Trophoblast cell (in vitro differentiated cells and primary cell): ENCODE results near the gene MBP.

Experiments used
- DNase-seq, 2 donors: peaks; one replicate each; pipeline ENCODE4 v3.0.0-alpha.2; 2016
- H2AFZ ChIP-seq: 2 replicates; pipeline ENCODE4 v1.6.1; 2013; ENCODE audit warnings: low read length, moderate library complexity, mild to moderate bottlenecking; ENCODE audit not compliant: insufficient read depth, poor library complexity
- H2AK5ac ChIP-seq: 2 replicates; pipeline ENCODE4 v1.6.1; 2013; ENCODE audit warnings: mild to moderate bottlenecking, low read length
- H2BK120ac ChIP-seq: 2 replicates; pipeline ENCODE4 v1.6.1; 2013; ENCODE audit warnings: low read length, mild to moderate bottlenecking, moderate library complexity; ENCODE audit not compliant: insufficient read depth, poor library complexity
- H2BK12ac ChIP-seq: 2 replicates; pipeline ENCODE4 v1.6.1; 2013; ENCODE audit warnings: mild to moderate bottlenecking, low read length, moderate library complexity
- H2BK5ac ChIP-seq: 2 replicates; pipeline ENCODE4 v1.6.1; 2013; ENCODE audit warnings: low read length, low read depth, moderate library complexity, mild to moderate bottlenecking; ENCODE audit not compliant: poor library complexity
- H3K14ac ChIP-seq: 2 replicates; pipeline ENCODE4 v1.6.1; 2013; ENCODE audit warnings: mild to moderate bottlenecking, low read length
- H3K18ac ChIP-seq: 2 replicates; pipeline ENCODE4 v1.6.1; 2013; ENCODE audit warnings: mild to moderate bottlenecking, low read length
- H3K23ac ChIP-seq: 2 replicates; pipeline ENCODE4 v1.6.1; 2013; ENCODE audit warnings: low read length
- H3K27ac ChIP-seq: 2 replicates; pipeline ENCODE4 v1.5.1; 2013; ENCODE audit warnings: low read depth, mild to moderate bottlenecking, inconsistent platforms, low read length, moderate library complexity
- H3K27me3 ChIP-seq: 2 replicates; pipeline ENCODE4 v1.6.1; 2013; ENCODE audit warnings: inconsistent platforms, mild to moderate bottlenecking, low read length, moderate library complexity; ENCODE audit not compliant: insufficient read depth
- H3K36me3 ChIP-seq, 2 experiments: 1 replicate in 1 of 2; 2 replicates in 1 of 2; pipeline ENCODE4 v1.6.1; 2013; ENCODE audit warnings: low read length in 2 of 2, mild to moderate bottlenecking in 2 of 2, moderate library complexity in 1 of 2; ENCODE audit not compliant: insufficient read depth in 2 of 2, control insufficient read depth in 1 of 2
- H3K4ac ChIP-seq: 2 replicates; pipeline ENCODE4 v1.6.1; 2013; ENCODE audit warnings: low read depth, mild to moderate bottlenecking, low read length, moderate library complexity
- H3K4me1 ChIP-seq, 2 experiments: 1 replicate in 1 of 2; 2 replicates in 1 of 2; pipeline ENCODE4 v1.6.1; 2013; ENCODE audit warnings: low read length in 2 of 2, mild to moderate bottlenecking in 2 of 2, moderate library complexity in 1 of 2; ENCODE audit not compliant: insufficient read depth in 2 of 2, control insufficient read depth in 1 of 2
- H3K4me2 ChIP-seq: 2 replicates; pipeline ENCODE4 v1.6.1; 2013; ENCODE audit warnings: inconsistent platforms, mild to moderate bottlenecking, low read length, moderate library complexity
- H3K4me3 ChIP-seq: 2 replicates; pipeline ENCODE4 v1.5.1; 2013; ENCODE audit warnings: mild to moderate bottlenecking, low read depth, low read length, inconsistent platforms
- H3K79me1 ChIP-seq: one replicate; pipeline ENCODE4 v1.6.1; 2013; ENCODE audit warnings: low read length
- H3K79me2 ChIP-seq: 2 replicates; pipeline ENCODE4 v1.6.1; 2013; ENCODE audit warnings: low read length, mild to moderate bottlenecking; ENCODE audit not compliant: control insufficient read depth, insufficient read depth, poor library complexity
- H3K9ac ChIP-seq: 2 replicates; pipeline ENCODE4 v1.6.1; 2013; ENCODE audit warnings: mild to moderate bottlenecking, low read length
- H3K9me3 ChIP-seq: 2 replicates; pipeline ENCODE4 v1.6.1; 2013; ENCODE audit warnings: low read depth, mild to moderate bottlenecking, control low read depth, inconsistent platforms, low read length; ENCODE audit not compliant: insufficient read depth
- H4K12ac ChIP-seq: 2 replicates; pipeline ENCODE4 v1.6.1; 2013; ENCODE audit warnings: low read depth, mild to moderate bottlenecking, low read length, moderate library complexity
- H4K8ac ChIP-seq: 2 replicates; pipeline ENCODE4 v1.6.1; 2013; ENCODE audit warnings: low read depth, mild to moderate bottlenecking, low read length, moderate library complexity
- H4K91ac ChIP-seq: one replicate; pipeline ENCODE4 v1.6.1; 2013; ENCODE audit warnings: low read depth, mild to moderate bottlenecking, low read length, moderate library complexity
- WGBS: extraction: QIAGEN DNeasy Blood & Tissue Kit; methylation state at CpG from one replicate; pipeline ENCODE4 v1.1.7; 2013; ENCODE audit warnings: missing lambda C conversion rate; ENCODE audit not compliant: insufficient read length, insufficient coverage; ENCODE audit errors: extremely low coverage; 5-methylcytosine and 5-hydroxymethylcytosine counted together

The MBP gene

DNA sequence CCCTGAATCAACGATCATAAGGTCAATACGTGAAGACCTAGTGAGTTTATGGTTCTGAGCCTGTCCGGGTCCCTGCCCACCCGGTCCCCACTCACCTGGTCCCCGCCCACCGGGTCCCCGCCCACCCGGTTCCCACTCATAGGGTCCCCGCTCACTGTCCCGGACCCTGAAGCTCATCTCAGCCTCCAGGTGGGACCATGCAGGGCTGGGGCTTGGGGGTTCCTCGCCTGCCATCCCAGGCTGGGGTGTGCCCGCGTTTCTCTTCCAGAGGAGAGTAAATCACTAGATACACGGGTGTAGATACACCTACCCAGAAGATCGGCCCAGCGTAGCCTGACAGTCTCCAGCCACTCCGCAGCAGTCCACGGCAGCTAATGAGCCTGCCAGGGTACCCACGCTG is 131.5 kb downstream of the MBP start:
- H3K4me1 ChIP-seq = no peaks in the 10 kb centered on the region
- H3K18ac ChIP-seq = no peak overlapping the region
- H2AFZ ChIP-seq = no peak overlapping the region
- H4K12ac ChIP-seq = no peak overlapping the region
- H3K4me3 ChIP-seq = no peak overlapping the region
- H3K36me3 ChIP-seq = no peaks in the 10 kb centered on the region
- no CpG with 5 or more reads among the region's 19 CpGs for WGBS
- no peak overlapping the region for H3K4ac ChIP-seq
- no peak overlapping the region for H3K4me2 ChIP-seq
- no peak overlapping the region for H3K27ac ChIP-seq
- H3K27me3 ChIP-seq = no peaks in the 10 kb centered on the region
- no peak overlapping the region for H3K23ac ChIP-seq
- H3K9me3 ChIP-seq = no peaks in the 10 kb centered on the region
- H3K14ac ChIP-seq = no peak overlapping the region
- H3K9ac ChIP-seq = no peak overlapping the region
- no peak overlapping the region for H2BK120ac ChIP-seq
- no peak for DNase-seq
- no peaks in the 10 kb centered on the region for H3K79me1 ChIP-seq
- no peak overlapping the region for H4K8ac ChIP-seq
- H3K79me2 ChIP-seq = no peaks in the 10 kb centered on the region
- H4K91ac ChIP-seq = no peak overlapping the region
- H2AK5ac ChIP-seq = no peak overlapping the region
- no peak overlapping the region for H2BK12ac ChIP-seq
- no peak overlapping the region for H2BK5ac ChIP-seq

DNA sequence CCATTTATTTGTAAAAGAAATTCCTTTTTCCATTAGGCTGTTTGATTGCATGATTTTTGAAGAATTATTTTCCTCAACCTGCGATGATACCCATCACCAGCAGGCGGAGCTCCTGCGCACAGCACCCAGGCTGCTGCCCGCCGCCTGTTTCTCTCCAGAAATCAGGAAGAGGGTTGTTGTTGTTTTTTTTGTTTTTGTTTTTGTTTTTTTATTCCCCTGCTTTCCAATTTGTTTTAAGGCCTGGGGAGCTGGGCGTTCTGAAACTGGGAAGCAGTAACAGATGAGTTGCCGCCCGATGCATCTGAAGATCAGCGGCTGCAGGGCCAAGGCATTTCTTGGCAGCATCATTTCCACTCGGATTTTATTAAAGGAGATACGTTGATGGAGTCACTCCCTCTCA is 132.1 kb downstream of the MBP start:
- Histone ChIP-seq H3K27ac (no peak overlapping the region), H3K9ac (no peak overlapping the region), H3K18ac (no peak overlapping the region), H4K91ac (no peak overlapping the region), H2AK5ac (no peak overlapping the region), H4K8ac (no peak overlapping the region), H3K23ac (no peak overlapping the region), H2AFZ (no peak overlapping the region), H3K36me3 (no peaks in the 10 kb centered on the region), H3K4ac (no peak overlapping the region), H3K27me3 (no peaks in the 10 kb centered on the region), H2BK12ac (no peak overlapping the region), H3K4me1 (no peaks in the 10 kb centered on the region), H2BK5ac (no peak overlapping the region), H4K12ac (no peak overlapping the region), H3K4me3 (no peak overlapping the region), H3K9me3 (no peaks in the 10 kb centered on the region), H2BK120ac (no peak overlapping the region), H3K14ac (no peak overlapping the region), H3K4me2 (no peak overlapping the region), H3K79me1 (no peaks in the 10 kb centered on the region), H3K79me2 (no peaks in the 10 kb centered on the region)
- peak in 1 of 2 donors; percentile 75 for DNase-seq
- WGBS = no CpG with 5 or more reads among the region's 11 CpGs

DNA sequence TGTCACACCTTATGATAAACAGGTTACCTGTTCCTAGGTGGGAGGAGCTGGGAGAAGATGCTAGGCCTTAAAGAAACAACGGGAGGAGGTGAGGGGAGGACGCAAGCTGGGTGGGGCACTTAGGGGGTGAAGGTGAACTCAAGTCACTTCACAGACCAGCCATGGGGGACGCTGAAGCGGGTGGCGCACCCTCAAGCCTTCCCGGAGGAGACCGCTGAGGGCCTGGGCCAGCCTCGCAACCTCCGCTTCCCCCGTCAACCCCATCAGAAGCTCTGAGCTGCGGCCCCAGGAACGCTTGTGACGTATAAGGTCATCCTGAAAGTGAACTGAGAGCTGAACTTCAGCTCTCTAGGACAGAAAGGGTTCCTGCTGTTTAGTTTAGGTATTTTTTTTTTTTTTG is 133.5 kb downstream of the MBP start:
- H4K12ac ChIP-seq = no peak overlapping the region
- H2AK5ac ChIP-seq = no peak overlapping the region
- H3K27me3 ChIP-seq = no peaks in the 10 kb centered on the region
- H3K4ac ChIP-seq = no peak overlapping the region
- H3K27ac ChIP-seq = no peak overlapping the region
- no peak overlapping the region for H2BK12ac ChIP-seq
- H3K9ac ChIP-seq = no peak overlapping the region
- H3K79me1 ChIP-seq = no peaks in the 10 kb centered on the region
- H3K23ac ChIP-seq = no peak overlapping the region
- no peaks in the 10 kb centered on the region for H3K4me1 ChIP-seq
- no peak overlapping the region for H2AFZ ChIP-seq
- H3K4me2 ChIP-seq = no peak overlapping the region
- H2BK120ac ChIP-seq = no peak overlapping the region
- no peaks in the 10 kb centered on the region for H3K36me3 ChIP-seq
- no peak overlapping the region for H4K8ac ChIP-seq
- no peak overlapping the region for H4K91ac ChIP-seq
- DNase-seq = no peak
- no CpG with 5 or more reads among the region's 13 CpGs for WGBS
- H3K18ac ChIP-seq = no peak overlapping the region
- H3K79me2 ChIP-seq = no peaks in the 10 kb centered on the region
- no peak overlapping the region for H2BK5ac ChIP-seq
- H3K4me3 ChIP-seq = no peak overlapping the region
- H3K9me3 ChIP-seq = no peaks in the 10 kb centered on the region
- no peak overlapping the region for H3K14ac ChIP-seq

DNA sequence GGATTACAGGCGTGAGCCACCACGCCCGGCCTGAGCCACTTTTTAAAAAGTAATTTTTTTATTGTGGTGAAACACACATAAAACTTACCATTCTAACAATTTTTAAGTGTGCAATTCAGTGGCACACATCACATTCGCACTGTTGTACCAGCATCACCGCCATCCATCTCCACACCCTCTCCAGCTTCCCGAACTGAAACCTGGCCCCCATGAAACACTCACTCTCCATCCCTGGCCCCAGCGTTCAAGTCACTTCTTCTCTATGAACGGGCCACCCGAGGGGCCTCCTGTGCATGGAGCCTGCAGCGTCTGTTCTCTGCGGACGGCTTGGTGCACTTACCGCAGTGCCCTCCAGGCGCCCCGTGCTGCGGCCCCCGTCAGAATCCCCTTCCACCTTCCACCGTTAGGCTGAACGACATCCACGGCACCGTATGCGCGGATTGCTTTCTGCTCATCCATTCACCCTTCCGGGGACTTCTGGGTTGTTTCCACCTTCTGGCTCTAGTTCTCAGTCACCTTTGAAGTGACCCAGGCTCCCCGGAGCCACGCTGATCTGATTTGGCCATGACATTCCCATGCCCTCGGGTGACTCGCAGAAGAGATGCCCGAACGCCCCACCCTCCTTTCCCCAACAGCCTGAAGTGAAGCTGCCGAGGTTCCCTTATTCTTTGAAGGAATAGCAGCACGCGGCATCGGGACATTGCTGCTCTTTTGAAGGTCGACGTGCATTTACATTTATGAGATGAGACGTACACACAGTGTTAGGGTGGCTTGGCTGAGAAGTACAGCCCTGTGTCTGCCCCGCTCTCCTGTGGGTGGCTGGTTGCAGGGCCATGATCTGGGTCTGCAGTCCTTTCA is 134.4 kb downstream of the MBP start:
- Histone ChIP-seq H3K4me2 (no peak overlapping the region), H3K79me2 (no peaks in the 10 kb centered on the region), H3K4ac (no peak overlapping the region), H3K14ac (no peak overlapping the region), H2BK120ac (no peak overlapping the region), H4K12ac (no peak overlapping the region), H2BK12ac (no peak overlapping the region), H2BK5ac (no peak overlapping the region), H3K23ac (no peak overlapping the region), H3K79me1 (no peaks in the 10 kb centered on the region), H3K4me3 (no peak overlapping the region), H3K4me1 (no peaks in the 10 kb centered on the region), H3K27me3 (no peaks in the 10 kb centered on the region), H3K18ac (no peak overlapping the region), H3K27ac (no peak overlapping the region), H4K91ac (no peak overlapping the region), H3K9me3 (no peaks in the 10 kb centered on the region), H2AFZ (no peak overlapping the region), H3K9ac (no peak overlapping the region), H4K8ac (no peak overlapping the region), H2AK5ac (no peak overlapping the region), H3K36me3 (no peaks in the 10 kb centered on the region)
- no CpG with 5 or more reads among the region's 38 CpGs for WGBS
- no peak for DNase-seq
